Stimulated activated CD4-positive, alpha-beta T cell treated with anti-CD3 and anti-CD28 coated beads, Interleukin-1b, Interleukin-23, amount 100 ng/mL, for 1 hour (primary cell): ENCODE measurements around the gene STAM.
A peak's percentile ranks its signal among the peaks of the same experiment; 100 is the strongest.
"Not testable (repeated sequence)": the region's sequence is repeated elsewhere in the genome, so short reads cannot be mapped to it uniquely, and the experiment has no call there.

ENCODE experiments used
- DNase-seq, 2 donors: peaks; one replicate each; pipeline ENCODE4 v3.0.0-alpha.2; 2020; ENCODE audit warnings: low read depth in 2 of 2

STAM gene

DNA sequence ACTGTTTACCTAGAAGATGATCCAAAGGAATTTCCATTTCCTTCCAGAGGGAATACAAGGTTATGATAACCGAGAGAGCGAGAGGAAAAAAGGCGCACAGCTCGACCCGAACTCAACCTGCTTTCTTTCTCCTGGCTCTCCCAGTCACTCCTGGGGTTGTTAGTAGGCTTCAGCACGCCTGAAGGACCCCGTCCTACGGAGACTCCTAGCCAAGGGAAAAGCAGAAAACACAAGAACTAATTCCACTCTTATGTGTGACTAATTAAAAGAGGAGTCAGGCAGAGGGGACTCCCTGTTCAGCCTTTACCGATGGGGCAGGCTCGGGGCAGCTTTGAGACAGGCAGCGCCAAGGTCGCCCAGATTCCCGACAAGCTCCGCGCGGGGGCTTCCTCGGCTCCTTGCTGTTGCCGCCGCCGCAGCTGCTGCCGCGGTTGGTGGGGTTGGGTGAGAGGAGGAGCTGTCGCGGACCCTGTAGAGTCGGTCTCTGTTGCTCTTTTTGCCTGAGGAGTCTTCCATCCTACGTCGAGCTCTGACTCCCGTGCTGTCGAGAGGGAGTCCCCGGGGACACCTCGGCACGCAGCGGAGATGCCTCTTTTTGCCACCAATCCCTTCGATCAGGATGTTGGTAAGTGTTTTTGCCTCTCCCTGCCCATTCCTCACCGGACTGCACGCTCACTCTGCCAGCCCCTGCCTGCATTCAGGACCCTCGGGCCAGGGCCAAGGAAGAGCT, at the start of gene STAM:
STAM (plus strand) TSS at position 397 of the 730 bp plus-strand sequence; CDS start at position 586, 189 bp downstream.
- peak; percentile 78 to 90 for DNase-seq

GRCh38 chr10:17597386-17597785, 46.6 kb upstream of the STAM start:
- no peak for DNase-seq

DNA sequence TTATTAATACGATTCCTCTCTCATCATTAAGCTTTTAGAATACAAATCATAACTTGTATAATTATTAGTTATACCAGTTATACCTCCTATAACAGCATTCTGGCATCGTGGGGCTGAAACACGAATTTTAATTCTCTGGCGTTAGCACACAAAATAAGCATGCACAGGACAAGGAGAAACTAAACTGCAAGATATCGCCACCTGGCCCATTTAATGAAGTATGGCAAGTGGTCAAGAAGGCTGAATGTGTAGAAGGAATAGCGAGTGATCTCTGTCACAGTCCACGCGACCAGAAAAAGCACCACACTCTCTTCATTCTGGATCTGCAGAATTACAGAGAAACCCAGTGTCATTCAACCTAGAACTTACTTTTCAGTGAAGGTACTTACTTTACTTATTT, 44.9 kb upstream of the STAM start:
- no peak for DNase-seq

- DNase-seq, result no peak
Measured at GRCh38 chr10:17605936-17606335, 38.0 kb upstream of the STAM start.

GRCh38 chr10:17606547-17607040, 37.4 kb upstream of the STAM start:
- DNase-seq, result no peak

DNA sequence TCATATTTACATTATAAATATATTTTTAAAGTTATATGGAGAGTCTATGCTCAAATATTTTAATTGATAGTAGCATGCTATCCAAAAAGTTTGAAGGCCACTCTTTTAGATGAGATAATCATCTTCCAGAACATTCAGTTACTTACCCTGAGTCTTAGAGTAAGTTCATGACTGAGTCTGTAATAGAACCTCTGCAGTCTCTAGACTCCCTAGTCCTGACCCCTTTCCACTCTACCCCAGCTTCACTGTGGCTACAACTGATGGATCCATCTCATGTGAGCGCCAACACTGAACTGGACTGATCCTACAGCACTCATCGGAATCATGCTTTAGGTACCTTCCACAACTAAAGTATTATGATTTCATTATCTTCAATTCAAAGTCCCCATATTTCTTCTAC, 36.9 kb upstream of the STAM start:
- no peak for DNase-seq

- DNase-seq, result no peak
Measured at GRCh38 chr10:17607603-17608332, 36.2 kb upstream of the STAM start.

GRCh38 chr10:17609523-17610079, 34.4 kb upstream of the STAM start:
- no peak for DNase-seq

DNA sequence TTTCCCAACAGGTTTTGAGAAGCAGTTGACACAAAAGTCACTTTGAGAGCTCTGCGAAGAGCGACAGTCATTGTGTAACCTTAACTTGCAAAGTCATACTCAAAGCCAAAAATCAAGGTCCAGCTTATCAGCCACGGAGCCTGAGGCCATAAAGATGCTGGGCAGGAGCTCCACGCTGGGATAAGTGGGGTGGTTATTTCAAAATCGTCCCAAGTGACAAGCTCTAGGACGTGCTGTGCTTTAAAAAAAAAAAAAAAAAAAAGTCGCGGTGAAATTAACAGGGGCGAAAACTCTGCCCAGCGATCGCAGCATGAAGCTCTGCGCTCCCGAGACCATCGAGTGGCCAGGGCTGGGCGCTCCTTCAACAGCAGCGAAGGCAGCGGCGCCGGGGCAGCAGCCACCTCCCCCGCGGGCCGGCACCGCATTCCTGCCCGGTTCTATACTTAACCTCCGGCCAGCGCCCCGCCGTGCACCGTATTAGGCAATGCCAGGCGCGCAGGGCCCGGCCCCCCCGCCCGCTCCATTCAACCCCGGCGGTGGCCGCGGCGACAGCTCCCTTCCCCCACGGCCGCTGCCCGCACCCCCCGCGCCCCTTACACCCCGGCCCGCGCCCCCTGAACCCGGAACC, 27.4 kb upstream of the STAM start:
- DNase-seq, result peak in 1 of 2 donors; percentile 13

GRCh38 chr10:17617031-17617911, 26.7 kb upstream of the STAM start, which contains the start of gene HACD1:
HACD1 (minus strand) TSS chr10:17617374; CDS start chr10:17617339, 35 bp downstream.
- peak in 1 of 2 donors; percentile 28 for DNase-seq

GRCh38 chr10:17622061-17622460, 21.9 kb upstream of the STAM start:
- no peak for DNase-seq

- no peak for DNase-seq
Measured at GRCh38 chr10:17624996-17625395, 19.0 kb upstream of the STAM start.

DNA sequence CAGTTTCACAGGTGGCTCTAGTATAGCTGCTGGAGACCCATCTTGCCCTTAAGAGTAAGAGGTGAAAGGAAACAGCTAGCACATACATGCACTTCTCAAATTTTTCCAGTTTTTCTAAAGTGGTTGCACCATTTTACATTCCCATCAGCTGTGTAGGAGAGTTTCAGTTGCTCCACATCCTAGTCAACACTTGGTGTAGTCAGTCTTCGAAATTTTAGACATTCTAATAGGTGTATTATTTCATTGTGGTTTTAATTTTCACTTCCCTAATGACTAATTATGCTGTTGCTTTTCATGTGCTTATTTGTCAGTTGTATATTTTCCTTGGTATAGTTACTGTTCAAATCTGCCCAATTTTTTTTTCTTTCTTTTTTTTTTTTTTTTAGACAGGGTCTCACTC, 17.3 kb upstream of the STAM start:
- no peak for DNase-seq

DNA sequence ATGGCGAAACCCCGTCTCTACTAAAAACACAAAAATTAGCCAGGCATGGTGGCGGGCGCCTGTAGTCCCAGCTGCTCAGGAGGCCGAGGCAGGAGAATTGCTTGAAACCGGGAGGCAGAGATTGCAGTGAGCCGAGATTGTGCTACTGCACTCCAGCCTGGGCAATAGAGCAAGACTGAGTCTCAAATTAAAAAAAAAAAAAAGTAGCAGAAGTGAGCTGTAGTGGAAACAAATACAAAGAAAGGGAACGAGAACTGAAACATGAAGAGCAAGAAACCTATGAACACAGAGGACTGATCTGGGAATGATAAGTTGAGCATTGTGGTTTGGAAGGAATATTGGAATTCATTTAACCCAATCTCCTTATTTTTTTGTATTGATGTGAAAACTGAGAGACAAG, 11.4 kb upstream of the STAM start:
- not testable (repeated sequence) for DNase-seq

DNA sequence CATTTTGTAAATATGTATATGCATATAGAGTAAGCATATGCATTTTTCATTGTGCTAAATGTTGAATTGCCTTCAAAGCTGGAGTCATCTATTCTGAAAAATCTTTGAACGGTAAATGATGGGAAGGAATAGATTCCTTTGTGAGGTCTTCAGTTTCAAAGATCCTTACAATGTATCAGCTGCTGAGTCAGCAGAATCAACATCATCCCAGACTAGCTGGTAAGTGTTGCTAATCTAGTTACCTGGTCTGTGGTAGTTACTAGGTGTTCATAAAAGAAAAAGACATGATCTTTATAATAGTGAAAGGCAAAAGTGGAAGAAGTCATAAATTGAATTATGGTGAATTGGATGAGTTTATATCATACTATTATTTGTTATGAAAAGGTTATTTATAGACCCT, 10.6 kb upstream of the STAM start:
- no peak for DNase-seq

DNA sequence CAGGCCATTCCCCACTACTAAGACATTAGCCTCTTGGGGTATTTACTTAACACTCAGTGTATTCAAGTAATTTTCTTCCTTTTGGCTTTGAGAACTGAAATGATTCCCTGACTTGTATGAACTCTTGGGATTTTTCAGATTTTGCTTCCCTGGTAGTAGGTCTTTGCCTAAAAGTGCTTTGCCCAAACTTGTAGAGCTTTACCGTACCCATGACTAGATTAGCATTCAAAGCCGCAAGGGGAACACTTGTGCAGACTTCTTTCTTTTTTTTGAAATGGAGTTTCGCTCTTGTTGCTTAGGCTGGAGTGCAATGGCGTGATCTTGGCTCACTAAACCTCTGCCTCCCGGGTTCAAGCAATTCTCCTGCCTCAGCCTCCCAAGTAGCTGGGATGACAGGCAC, 6.1 kb upstream of the STAM start:
- no peak for DNase-seq

DNA sequence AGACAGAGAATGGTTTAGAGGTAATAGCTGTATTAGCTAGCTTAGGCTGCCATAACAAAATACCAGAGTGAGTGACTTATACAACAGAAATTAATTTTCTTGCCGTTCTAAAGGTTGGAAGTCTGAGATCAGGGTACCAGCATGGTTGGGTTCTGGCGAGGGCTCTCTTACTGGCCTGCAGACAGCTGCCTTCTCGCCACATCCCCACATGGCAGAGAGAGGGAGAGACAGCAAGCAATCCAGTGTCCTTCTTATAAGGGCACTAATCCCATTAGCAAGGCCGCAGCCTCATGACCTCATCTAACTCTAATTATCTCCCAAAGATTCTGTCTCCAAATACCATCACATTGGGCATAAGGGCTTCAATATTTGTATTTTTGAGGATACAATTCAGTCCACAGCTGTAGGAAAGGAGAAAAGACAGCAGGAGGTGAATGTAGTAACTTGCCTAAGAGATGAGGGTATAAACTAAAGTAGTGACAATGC, 3.6 kb upstream of the STAM start:
- no peak for DNase-seq

DNA sequence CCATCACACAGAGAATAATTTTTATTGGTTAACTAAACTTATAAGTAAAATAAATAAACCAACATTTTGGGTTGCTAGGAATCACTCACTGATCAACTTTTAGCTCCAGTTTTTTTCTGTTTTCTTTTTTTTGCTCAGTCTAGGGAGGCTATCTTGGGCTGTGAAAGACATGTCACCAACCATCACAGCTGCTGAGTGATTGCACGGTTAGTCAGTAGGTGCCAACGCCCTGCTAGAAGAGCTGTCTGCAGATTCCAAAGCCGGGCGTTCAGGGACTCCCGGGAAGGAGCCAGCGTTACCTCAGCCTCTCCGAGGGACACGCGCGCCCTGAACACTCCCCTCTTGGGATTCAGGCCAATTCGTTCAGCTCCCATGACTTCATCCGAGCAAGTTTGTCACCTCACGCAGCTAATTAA, 604 bp upstream of the STAM start:
- DNase-seq, result no peak

GRCh38 chr10:17644485-17644943, 563 bp downstream of the STAM start:
- DNase-seq, result no peak

DNA sequence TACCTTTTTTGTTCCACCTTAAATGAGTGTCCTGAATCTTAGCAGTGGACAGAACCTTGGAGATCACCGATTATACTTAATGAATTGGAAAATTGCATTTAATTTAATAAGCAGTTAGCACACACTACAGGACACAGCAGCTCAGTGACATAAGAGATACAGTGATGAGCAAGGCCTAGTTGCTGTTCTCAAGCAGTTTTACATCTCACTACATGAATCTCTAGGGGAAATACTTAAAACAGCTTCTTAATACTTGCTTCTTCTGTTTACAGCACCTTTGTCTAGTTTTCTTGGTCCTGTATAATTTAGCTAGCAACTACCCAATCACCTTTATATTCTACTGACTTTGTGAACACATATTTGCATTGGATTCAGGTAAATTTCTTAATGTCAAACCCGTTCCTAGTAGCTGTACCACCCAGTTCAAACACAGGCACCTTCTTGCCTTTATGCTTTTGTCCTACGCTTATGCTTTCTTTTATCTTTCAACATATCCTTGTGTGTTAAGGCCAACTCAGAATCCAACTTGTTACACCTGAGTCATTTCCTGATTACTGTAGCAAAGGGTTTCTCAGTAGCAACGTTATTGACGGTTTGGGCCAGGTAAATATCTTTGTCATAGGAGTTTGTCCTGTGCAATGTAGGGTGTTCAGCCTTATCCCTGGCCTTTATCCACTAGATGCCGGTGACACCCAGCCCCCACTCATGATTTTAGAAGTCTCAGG, 1.8 kb downstream of the STAM start:
- no peak for DNase-seq
